ENCODE measurements around the gene KRT2. TPM values are rescaled to one million over a fixed set of nuclear protein-coding genes. Genes with fewer than 3 reads are reported as not detected.

The KRT2 gene
- total and polyA plus RNA-seq, 2 of the 4 experiments (the other 2 are of a cell fraction) = not detected

GRCh38 chr12:52662093-52662917, 10.3 kb upstream of the KRT2 start:
- no TSS peak for BruUV-seq (replicated peaks)
- H3K14ac ChIP-seq (replicated peaks; ENCODE audit: low read depth, low read length) = no peak overlapping the region
- no peak overlapping the region for H3K4me2 ChIP-seq (ENCODE audit: low read depth, low read length)
- no peak overlapping the region for H3K27ac ChIP-seq (ENCODE audit: insufficient read depth, low read length)
- WGBS, 2 experiments (ENCODE audit: extremely low coverage in 2 of 2, insufficient read length in 1 of 2) = 67% methylated on average over 1 of the region's 10 CpGs; no CpG with 5 or more reads in 1 of the 2 experiments
- H3K18ac ChIP-seq (ENCODE audit: low read depth, low read length) = no peak overlapping the region
- H3K9me3 ChIP-seq (ENCODE audit: control insufficient read depth, insufficient read depth, low read length) = no peaks in the 10 kb centered on the region
- H4K8ac ChIP-seq (ENCODE audit: low read depth in 2 of 2, low read length in 2 of 2) = no peak overlapping the region
- no peak overlapping the region for H3K4me3 ChIP-seq (ENCODE audit: insufficient read depth, low read depth, low read length)
- no peak overlapping the region for H2AK9ac ChIP-seq (replicated peaks; ENCODE audit: low read depth, low read length, poor library complexity)
- ChIA-PET CTCF (no interaction called here), POLR2A (ENCODE audit: unreplicated experiment) (no interaction called here)
- H3K79me1 ChIP-seq (ENCODE audit: low read depth in 1 of 2, low read length in 2 of 2) = no peaks in the 10 kb centered on the region
- H3K4me1 ChIP-seq (ENCODE audit: control insufficient read depth, insufficient read depth, low read length) = no peaks in the 10 kb centered on the region
- DNase-seq = no peak
- intact Hi-C loops (cut with micrococcal nuclease) (no loop called here), in situ Hi-C loops (cut with MboI; ENCODE audit: low sequenced_read_pairs) (no loop called here), dilution Hi-C loops (cut with HindIII; ENCODE audit: low sequenced_read_pairs, unreplicated experiment) (no loop called here)
- no peak overlapping the region for H3K4ac ChIP-seq (ENCODE audit: low read depth, low read length)
- no peak overlapping the region for H4K91ac ChIP-seq (ENCODE audit: insufficient read depth, low read depth, low read length)
- H2BK15ac ChIP-seq (ENCODE audit: low read depth, low read length) = no peak overlapping the region
- no peak for ATAC-seq (ENCODE audit: low read depth)
- H2BK5ac ChIP-seq (ENCODE audit: low read depth, low read length, poor library complexity, severe bottlenecking) = no peak overlapping the region
- no peak overlapping the region for H3K23ac ChIP-seq (ENCODE audit: low read depth, low read length)
- TF ChIP-seq FOS (IDR thresholded peaks at IDR 0.05; ENCODE audit: low read depth, low read length) (no peak), CTCF (conservative IDR thresholded peaks at IDR 0.05; ENCODE audit: low read depth, low read length) (no peak), POLR2A (IDR thresholded peaks at IDR 0.05; ENCODE audit: low read depth, low read length) (no peak), BHLHE40 (IDR thresholded peaks at IDR 0.05; ENCODE audit: low read depth, low read length) (no peak), RCOR1 (IDR thresholded peaks at IDR 0.05; ENCODE audit: insufficient replicate concordance, low read length) (no peak), MXI1 (IDR thresholded peaks at IDR 0.05; ENCODE audit: borderline replicate concordance, low read depth, low read length) (no peak)
- TF ChIP-seq, protein P1, sequence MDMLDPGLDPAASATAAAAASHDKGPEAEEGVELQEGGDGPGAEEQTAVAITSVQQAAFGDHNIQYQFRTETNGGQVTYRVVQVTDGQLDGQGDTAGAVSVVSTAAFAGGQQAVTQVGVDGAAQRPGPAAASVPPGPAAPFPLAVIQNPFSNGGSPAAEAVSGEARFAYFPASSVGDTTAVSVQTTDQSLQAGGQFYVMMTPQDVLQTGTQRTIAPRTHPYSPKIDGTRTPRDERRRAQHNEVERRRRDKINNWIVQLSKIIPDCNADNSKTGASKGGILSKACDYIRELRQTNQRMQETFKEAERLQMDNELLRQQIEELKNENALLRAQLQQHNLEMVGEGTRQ (IDR thresholded peaks at IDR 0.05; ENCODE audit: low read depth, low read length) = no peak
- H2AK5ac ChIP-seq (ENCODE audit: low read depth, low read length) = no peak overlapping the region
- H4K20me1 ChIP-seq (ENCODE audit: insufficient read depth, low read length) = no peaks in the 10 kb centered on the region
- H2AFZ ChIP-seq (replicated peaks; ENCODE audit: low read length, poor library complexity) = no peak overlapping the region
- H3K56ac ChIP-seq (ENCODE audit: extremely low read depth, insufficient read depth, low read length) = no peak overlapping the region
- H3K9ac ChIP-seq (ENCODE audit: low read depth, low read length) = no peak overlapping the region
- no peak overlapping the region for H2BK20ac ChIP-seq (ENCODE audit: low read depth, low read length)
- H3K27me3 ChIP-seq (ENCODE audit: control insufficient read depth, insufficient read depth, low read length) = peaks cover 22% of the 10 kb centered on the region
- H3K9me1 ChIP-seq (ENCODE audit: insufficient read depth, low read length) = no peaks in the 10 kb centered on the region
- no peaks in the 10 kb centered on the region for H3K36me3 ChIP-seq (ENCODE audit: control insufficient read depth, insufficient read depth, low read length)
- H4K5ac ChIP-seq (ENCODE audit: low read depth, low read length) = no peak overlapping the region
- H2BK120ac ChIP-seq (ENCODE audit: low read depth, low read length) = no peak overlapping the region

Data from IMR-90 (cell line).